Testis (tissue), 2 donors: ENCODE results near the gene DDAH1.

Source experiments
- CTCF ChIP-seq, 3 experiments: fragments of 450-650 bp in 2 of 3; fragments of 200-600 bp in 1 of 3; sonication (generic) in 1 of 3; IDR thresholded peaks; one replicate each; pipeline ENCODE4 v1.5.1; 2016 to 2019; ENCODE audit warnings: antibody characterized with exemption in 3 of 3, mild to moderate bottlenecking in 2 of 3, moderate library complexity in 1 of 3
- POLR2A ChIP-seq: fragments of 450-650 bp; IDR thresholded peaks from one replicate; pipeline ENCODE4 v1.6.1; 2017; ENCODE audit warnings: antibody characterized with exemption, mild to moderate bottlenecking, moderate library complexity

GRCh38 chr1:85475055-85475454 lies 10.1 kb upstream of the DDAH1 start:
- no peak for TF ChIP-seq CTCF (IDR thresholded peaks at IDR 0.05)
- TF ChIP-seq POLR2A = no peak
